Subcutaneous abdominal adipose tissue (tissue), 5 donors: ENCODE measurements around the gene DHX40.
"Not testable (repeated sequence)": the region's sequence is repeated elsewhere in the genome, so short reads cannot be mapped to it uniquely, and the experiment has no call there.

Experiments
- H3K27ac ChIP-seq: one replicate; pipeline ENCODE4 v1.7.0; 2013; ENCODE audit warnings: low read depth, mild to moderate bottlenecking, inconsistent platforms, low read length, moderate library complexity
- H3K27me3 ChIP-seq, 5 donors: one replicate each; pipeline ENCODE4 v1.7.0; 2013; ENCODE audit warnings: low read length in 5 of 5, inconsistent platforms in 1 of 5; ENCODE audit not compliant: control insufficient read depth in 5 of 5, insufficient read depth in 4 of 5
- H3K36me3 ChIP-seq, 5 donors: one replicate each; pipeline ENCODE4 v1.7.0; 2013; ENCODE audit warnings: low read length in 5 of 5; ENCODE audit not compliant: control insufficient read depth in 5 of 5, insufficient read depth in 5 of 5
- H3K4me1 ChIP-seq, 5 donors: one replicate each; pipeline ENCODE4 v1.7.0; 2013; ENCODE audit warnings: low read length in 5 of 5, mild to moderate bottlenecking in 3 of 5, moderate library complexity in 1 of 5; ENCODE audit not compliant: control insufficient read depth in 5 of 5, insufficient read depth in 5 of 5
- H3K4me3 ChIP-seq, 5 donors: one replicate each; pipeline ENCODE4 v1.7.0; 2013; ENCODE audit warnings: low read length in 5 of 5, low read depth in 1 of 5
- H3K9ac ChIP-seq, 5 donors: one replicate each; pipeline ENCODE4 v1.7.0; 2013; ENCODE audit warnings: low read length in 5 of 5, mild to moderate bottlenecking in 4 of 5, moderate library complexity in 3 of 5
- H3K9me3 ChIP-seq, 5 donors: one replicate each; pipeline ENCODE4 v1.7.0; 2013; ENCODE audit warnings: low read length in 5 of 5; ENCODE audit not compliant: control insufficient read depth in 5 of 5
- donor health status: healthy.
- donor health status: healthy.
- donor health status: healthy.
- donor health status: healthy.
- donor health status: healthy.

The DHX40 gene

DNA sequence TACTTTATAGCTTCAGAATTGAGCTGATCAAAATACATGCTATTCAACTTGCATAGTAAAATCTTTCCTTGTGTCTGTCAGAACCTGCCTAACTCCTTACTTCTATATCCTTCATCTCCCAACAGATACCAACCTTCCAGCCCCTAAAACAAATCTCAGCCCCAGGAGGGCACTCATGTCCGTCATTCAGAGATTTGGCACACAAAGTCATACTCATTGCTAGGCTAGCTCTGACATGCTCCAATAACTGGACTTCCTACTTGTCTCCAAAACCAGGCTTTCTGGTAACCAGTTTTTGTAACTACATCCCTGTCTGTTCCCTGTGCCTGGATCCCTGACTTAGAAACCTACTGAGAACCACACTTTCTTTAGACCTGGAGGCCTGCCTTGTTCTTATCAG lies 37.5 kb upstream of the DHX40 start:
- Histone ChIP-seq H3K27me3 (no peaks in the 10 kb centered on the region), H3K36me3 (no peaks in the 10 kb centered on the region), H3K4me3 (no peak overlapping the region), H3K4me1 (no peaks in the 10 kb centered on the region), H3K27ac (no peak overlapping the region), H3K9me3 (no peaks in the 10 kb centered on the region), H3K9ac (no peak overlapping the region)

DNA sequence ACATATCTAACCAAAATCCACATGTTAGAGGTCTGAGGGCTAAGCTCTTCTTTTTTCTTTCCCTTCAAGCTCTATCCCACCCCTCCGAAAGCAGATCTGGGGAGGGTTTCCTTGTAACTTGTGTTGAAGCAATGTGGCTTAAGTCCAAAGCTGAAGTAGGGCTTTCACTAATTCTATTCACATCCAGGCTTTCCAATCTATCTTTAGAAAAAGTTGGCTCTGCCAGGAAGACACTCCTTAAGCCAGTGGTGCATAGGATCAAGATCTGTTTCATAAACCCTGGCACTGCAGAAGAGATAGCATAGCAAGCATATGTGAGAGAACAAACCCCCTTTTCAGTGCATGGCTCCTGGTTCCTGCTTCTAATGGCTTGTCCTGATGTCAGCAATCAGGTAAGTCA lies 34.9 kb upstream of the DHX40 start:
- no peak overlapping the region for H3K27ac ChIP-seq
- no peak overlapping the region for H3K4me3 ChIP-seq
- H3K36me3 ChIP-seq: no peaks in the 10 kb centered on the region
- no peaks in the 10 kb centered on the region for H3K27me3 ChIP-seq
- H3K4me1 ChIP-seq: peaks cover 0 to 3% (median 0%) of the 10 kb centered on the region in 5 donors
- no peaks in the 10 kb centered on the region for H3K9me3 ChIP-seq
- H3K9ac ChIP-seq: no peak overlapping the region

DNA sequence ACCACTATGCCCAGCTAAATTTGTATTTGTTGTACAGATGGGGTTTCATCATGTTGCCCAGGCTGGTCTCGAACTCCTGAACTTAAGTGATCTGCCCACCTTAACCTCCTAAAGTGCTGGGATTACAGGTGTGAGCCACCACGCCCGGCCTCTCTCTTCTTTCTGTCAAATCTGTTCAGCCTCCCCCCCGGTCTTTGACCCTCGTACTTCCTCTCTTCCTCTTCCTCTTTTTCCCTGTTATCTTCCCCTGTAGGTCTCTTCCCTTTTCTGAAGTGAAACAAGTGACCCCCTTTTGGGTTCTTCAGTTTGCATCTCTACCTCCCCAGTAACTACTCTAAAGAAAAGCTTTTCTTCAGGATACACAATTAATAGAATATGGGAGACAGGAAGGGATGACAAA lies 31.7 kb upstream of the DHX40 start:
- no peaks in the 10 kb centered on the region for H3K27me3 ChIP-seq
- no peak overlapping the region for H3K9ac ChIP-seq
- no peaks in the 10 kb centered on the region for H3K36me3 ChIP-seq
- H3K27ac ChIP-seq: no peak overlapping the region
- no peaks in the 10 kb centered on the region for H3K9me3 ChIP-seq
- H3K4me3 ChIP-seq: no peak overlapping the region
- peaks cover 0 to 3% (median 0%) of the 10 kb centered on the region in 5 donors for H3K4me1 ChIP-seq

DNA sequence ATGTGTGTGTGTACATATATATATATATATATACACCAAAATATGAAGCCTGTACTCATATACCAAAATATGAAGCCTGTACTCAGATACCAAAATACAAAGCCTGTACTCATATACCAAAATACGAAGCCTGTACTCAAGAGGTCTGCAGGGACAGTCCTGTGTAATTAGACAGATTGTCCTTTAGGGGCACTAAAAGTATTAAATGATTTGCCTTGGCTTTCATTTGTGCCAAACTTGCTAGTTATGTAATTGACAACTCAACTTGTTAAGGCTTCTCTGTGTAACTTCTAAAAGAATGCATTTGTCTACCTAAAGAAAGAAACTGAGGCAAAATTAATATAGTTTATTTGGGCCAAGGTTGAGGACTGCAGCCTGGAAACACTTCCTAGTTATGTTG lies 30.8 kb upstream of the DHX40 start:
- no peaks in the 10 kb centered on the region for H3K36me3 ChIP-seq
- H3K4me1 ChIP-seq: peaks cover 0 to 3% (median 0%) of the 10 kb centered on the region in 5 donors
- H3K27me3 ChIP-seq: no peaks in the 10 kb centered on the region
- no peak overlapping the region for H3K27ac ChIP-seq
- H3K9ac ChIP-seq: no peak overlapping the region
- H3K4me3 ChIP-seq: no peak overlapping the region
- H3K9me3 ChIP-seq: no peaks in the 10 kb centered on the region

DNA sequence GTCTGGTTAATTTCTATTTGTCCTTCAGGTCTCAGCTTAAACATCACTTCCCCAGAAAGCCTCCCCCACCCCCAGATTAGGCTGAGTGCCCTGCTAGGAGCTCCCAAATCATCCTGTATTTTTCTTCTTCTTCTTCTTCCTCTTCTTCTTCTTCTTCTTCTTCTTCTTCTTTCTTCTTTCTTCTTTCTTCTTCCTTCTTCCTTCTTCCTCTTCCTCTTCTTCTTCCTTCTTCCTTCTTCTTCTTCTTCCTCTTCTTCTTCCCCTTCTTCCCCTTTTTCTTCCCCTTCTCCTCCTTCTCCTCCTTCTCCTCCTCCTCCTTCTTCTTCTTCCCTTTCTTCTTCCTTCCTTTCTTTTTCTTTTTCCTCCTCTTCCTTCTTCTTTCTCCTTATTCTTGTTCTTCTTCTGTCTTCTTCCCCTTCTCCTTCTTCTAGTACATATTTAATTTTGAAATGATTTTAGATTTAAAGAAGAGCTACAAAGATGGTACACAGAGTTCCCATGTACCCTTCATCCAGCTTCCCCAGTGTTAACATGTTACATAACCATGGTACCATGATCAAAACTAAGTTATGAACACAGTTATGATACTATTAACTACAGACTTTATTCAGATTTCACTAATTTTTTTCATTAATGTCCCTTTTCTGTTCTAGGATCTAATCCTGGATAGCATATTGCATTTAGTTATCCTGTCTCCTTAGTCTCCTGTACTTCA lies 27.1 kb upstream of the DHX40 start:
- Histone ChIP-seq H3K27ac (no peak overlapping the region), H3K4me3 (no peak overlapping the region), H3K4me1 (peaks cover 0 to 3% (median 0%) of the 10 kb centered on the region in 5 donors), H3K9ac (no peak overlapping the region), H3K27me3 (no peaks in the 10 kb centered on the region), H3K36me3 (no peaks in the 10 kb centered on the region), H3K9me3 (no peaks in the 10 kb centered on the region)

DNA sequence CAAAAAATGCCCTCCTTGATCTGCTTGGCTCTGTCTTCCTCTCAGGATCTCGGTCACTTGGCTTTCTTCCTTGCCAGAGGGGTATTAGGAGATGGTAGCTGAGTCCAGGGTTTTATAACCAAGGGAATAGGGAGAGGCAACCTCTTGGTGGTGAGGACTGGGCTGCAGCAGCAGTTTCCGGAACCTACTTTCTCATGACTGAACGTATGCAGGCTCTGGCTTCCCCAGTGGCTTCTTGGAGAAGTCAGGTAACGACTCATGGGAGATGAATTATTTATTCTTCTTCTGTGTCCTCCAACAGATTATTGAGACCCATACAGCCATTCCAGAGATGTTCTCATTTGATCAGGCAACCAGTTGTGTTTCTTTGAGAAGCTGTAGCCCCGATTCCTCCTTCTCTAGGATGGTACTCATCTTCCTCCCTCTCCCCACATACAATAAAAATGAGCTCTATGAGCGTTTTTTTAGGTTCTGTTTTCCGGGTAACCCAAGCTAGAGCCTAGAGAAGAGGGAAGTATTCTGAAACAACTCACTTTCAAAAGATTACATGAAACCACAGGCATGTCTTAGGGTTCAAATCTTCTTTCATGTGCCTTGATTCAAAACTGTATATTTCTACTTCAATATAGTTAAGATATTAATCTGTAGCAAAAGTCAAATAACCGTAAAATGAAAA lies 22.3 kb upstream of the DHX40 start:
- Histone ChIP-seq H3K4me1 (no peaks in the 10 kb centered on the region), H3K27me3 (no peaks in the 10 kb centered on the region), H3K4me3 (no peak overlapping the region), H3K36me3 (no peaks in the 10 kb centered on the region), H3K27ac (no peak overlapping the region), H3K9me3 (no peaks in the 10 kb centered on the region), H3K9ac (no peak overlapping the region)

DNA sequence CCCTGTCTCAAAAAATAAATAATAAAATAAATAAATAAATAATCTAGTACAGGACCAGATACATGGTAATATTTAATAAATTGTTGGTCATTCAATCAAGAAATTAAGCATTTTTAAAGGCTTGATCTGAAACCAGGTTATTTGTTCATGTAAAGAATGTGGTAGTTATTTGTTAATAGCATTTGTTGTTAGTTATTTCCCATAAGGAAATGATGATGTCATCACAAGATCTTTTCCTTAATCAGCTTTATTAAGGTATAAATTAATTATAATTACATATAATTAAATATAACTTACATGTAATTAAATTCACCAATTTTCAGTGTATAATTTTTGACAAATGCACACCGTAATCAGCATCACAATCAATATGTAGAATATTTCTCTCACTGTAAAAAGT lies 19.5 kb upstream of the DHX40 start:
- Histone ChIP-seq H3K36me3 (no peaks in the 10 kb centered on the region), H3K27ac (no peak overlapping the region), H3K4me3 (no peak overlapping the region), H3K9me3 (no peaks in the 10 kb centered on the region), H3K9ac (no peak overlapping the region), H3K27me3 (no peaks in the 10 kb centered on the region), H3K4me1 (no peaks in the 10 kb centered on the region)

DNA sequence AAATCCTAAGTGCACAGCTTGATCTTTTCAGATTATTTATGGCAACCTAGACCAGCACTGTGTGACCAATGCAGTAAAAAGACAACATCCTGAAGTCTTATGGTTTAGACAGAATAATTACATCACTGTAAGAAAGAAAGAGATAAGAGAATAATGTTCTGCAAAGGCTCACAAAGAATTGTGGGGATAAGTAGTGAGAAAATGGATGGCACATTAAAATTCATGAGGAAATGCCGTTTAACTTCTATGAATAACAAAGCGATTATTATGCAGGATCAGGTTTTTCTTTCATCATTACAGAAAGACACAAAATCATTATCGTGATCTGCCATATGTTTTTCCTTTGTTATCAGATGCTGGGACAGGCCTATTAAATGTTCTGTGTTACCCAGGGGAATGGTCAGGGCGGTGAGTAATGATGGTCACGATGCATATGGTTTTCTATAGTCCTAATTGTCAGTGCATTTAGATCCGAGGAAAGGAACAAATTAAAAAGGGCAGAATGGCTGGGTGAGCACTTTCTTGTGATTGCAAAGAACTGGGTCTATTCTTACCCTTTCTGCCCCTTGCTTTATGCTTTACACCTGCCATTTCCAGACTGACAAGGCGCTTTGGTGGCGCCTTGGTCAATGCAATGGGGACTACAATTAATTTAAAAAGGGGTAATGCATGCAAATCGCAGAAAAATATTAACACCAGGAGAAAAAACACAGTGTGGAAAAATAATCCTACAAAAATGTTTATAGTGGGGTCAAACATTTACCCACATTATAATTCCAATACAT lies 18.1 kb upstream of the DHX40 start:
- no peaks in the 10 kb centered on the region for H3K27me3 ChIP-seq
- no peaks in the 10 kb centered on the region for H3K36me3 ChIP-seq
- H3K4me1 ChIP-seq: no peaks in the 10 kb centered on the region
- no peak overlapping the region for H3K27ac ChIP-seq
- H3K9me3 ChIP-seq: no peaks in the 10 kb centered on the region
- H3K9ac ChIP-seq: peak overlapping the region in 1 of 5 donors; percentile 47
- H3K4me3 ChIP-seq: no peak overlapping the region

DNA sequence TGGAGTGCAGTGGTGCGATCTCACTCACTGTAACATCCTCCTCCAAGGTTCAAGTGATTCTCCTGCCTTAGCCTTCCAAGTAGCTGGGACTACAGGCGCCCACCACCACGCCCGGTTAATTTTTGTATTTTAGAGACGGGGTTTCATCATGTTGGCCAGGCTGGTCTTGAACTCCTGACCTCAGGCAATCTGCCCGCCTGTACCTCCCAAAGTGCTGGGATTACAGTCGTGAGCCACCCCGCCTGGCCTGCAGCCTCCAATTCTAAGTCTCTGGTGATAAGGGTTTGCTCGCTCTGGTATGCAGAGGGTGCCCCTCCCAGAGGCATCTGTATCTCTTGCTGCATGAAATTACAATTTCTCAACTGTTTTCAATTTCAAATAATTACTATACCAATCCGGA lies 16.4 kb upstream of the DHX40 start:
- H3K9me3 ChIP-seq: not testable (repeated sequence)

DNA sequence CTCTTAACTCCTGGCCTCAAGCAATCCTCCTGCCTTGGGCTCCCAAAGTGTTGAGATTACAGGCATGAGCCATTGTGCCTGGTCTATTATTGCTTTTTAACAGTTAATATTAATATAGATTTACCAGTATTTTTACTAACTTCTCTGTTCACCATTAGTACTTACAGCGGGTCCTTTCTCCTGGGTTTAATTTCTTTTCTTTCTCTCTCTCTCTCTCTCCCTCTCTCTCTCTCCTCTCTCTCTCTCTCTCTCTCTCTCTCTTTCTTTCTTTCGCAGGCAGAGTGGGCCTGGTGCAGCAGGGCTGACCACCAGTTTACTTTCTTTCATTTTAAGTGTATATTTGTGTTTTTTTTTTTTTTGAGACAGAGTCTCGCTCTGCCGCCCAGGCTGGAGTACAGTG lies 14.7 kb upstream of the DHX40 start:
- Histone ChIP-seq H3K4me1 (no peaks in the 10 kb centered on the region), H3K27me3 (no peaks in the 10 kb centered on the region), H3K27ac (no peak overlapping the region), H3K9me3 (no peaks in the 10 kb centered on the region), H3K4me3 (no peak overlapping the region), H3K9ac (no peak overlapping the region), H3K36me3 (no peaks in the 10 kb centered on the region)

More for the DNA sequence above, 16.4 kb upstream of the DHX40 start:
- H3K36me3 ChIP-seq, H3K27ac ChIP-seq, H3K27me3 ChIP-seq, H3K4me1 ChIP-seq, H3K9ac ChIP-seq, H3K4me3 ChIP-seq: not testable (repeated sequence)
